ENCODE measurements around the gene TRABD. TPM values are rescaled to one million over a fixed set of nuclear protein-coding genes. Genes with fewer than 3 reads are reported as not detected.

The TRABD gene
- polyA plus RNA-seq, 4 donors = 43.3 to 84.6 (median 66.9) TPM

- Histone ChIP-seq H3K4me3 (ENCODE audit: low read depth in 1 of 3, low read length in 3 of 3) (no peak overlapping the region), H3K36me3 (ENCODE audit: control insufficient read depth in 3 of 3, insufficient read depth in 2 of 3, low read depth in 1 of 3, low read length in 3 of 3) (peaks cover 0 to 46% (median 0%) of the 10 kb centered on the region in 3 donors), H3K27me3 (ENCODE audit: control insufficient read depth in 3 of 3, insufficient read depth in 3 of 3, low read length in 3 of 3) (no peaks in the 10 kb centered on the region), H3K9me3 (ENCODE audit: control insufficient read depth in 2 of 2, insufficient read depth in 1 of 2, low read depth in 1 of 2, low read length in 1 of 2) (no peaks in the 10 kb centered on the region), H3K4me1 (ENCODE audit: control insufficient read depth in 3 of 3, insufficient read depth in 2 of 3, low read depth in 1 of 3, low read length in 2 of 3) (peaks cover 12 to 29% (median 12%) of the 10 kb centered on the region in 3 donors), H3K27ac (ENCODE audit: low read depth in 1 of 3, low read length in 2 of 3) (no peak overlapping the region)
- DNase-seq = no peak
- no peak for FAIRE-seq
- WGBS, 3 donors = 76 to 86% (median 80%) methylated on average over 26 to 29 of the region's 29 CpGs
These were observed 62.7 kb downstream of the TRABD start for GRCh38 chr22:50248196-50249081.

Other genes with a start within 250 kb of the TRABD start
- gene PIM3, start 225.1 kb upstream of the TRABD start, polyA plus RNA-seq = 10 to 100 TPM; 35.7 to 72.2 (median 45.9) TPM
- gene IL17REL, start 173.1 kb upstream of the TRABD start, polyA plus RNA-seq = under 1 TPM in 3 of 4 donors, not detected in 1; 0.27 to 0.65 (median 0.49) TPM
- gene TTLL8, start 127.6 kb upstream of the TRABD start, polyA plus RNA-seq = not detected
- gene MLC1, start 100.5 kb upstream of the TRABD start, polyA plus RNA-seq = under 1 TPM in 2 of 4 donors, not detected in 2; 0.03 to 0.32 TPM
- 1 to 10 TPM in 1 of 4 donors, under 1 TPM in 1, not detected in 2; 0.19 to 2.1 TPM for gene MOV10L1, start 95.9 kb upstream of the TRABD start, polyA plus RNA-seq
- under 1 TPM in 2 of 4 donors, not detected in 2; 0.12 to 0.36 TPM for gene PANX2, start 15.2 kb upstream of the TRABD start, polyA plus RNA-seq
- 10 to 100 TPM; 23.6 to 94.6 (median 66.5) TPM for gene SELENOO, start 15.1 kb downstream of the TRABD start, polyA plus RNA-seq
- gene TUBGCP6, start 59.1 kb downstream of the TRABD start, polyA plus RNA-seq = 10 to 100 TPM; 23.0 to 55.5 (median 39.7) TPM
- 10 to 100 TPM; 15.9 to 53.1 (median 27.5) TPM for gene HDAC10, start 65.4 kb downstream of the TRABD start, polyA plus RNA-seq
- 1 to 10 TPM in 3 of 4 donors, under 1 TPM in 1; 0.45 to 7.1 (median 3.6) TPM for gene MAPK12, start 75.8 kb downstream of the TRABD start, polyA plus RNA-seq
- 1 to 10 TPM in 3 of 4 donors, not detected in 1; 2.2 to 7.9 (median 2.4) TPM for gene MAPK11, start 84.5 kb downstream of the TRABD start, polyA plus RNA-seq
- 100 to 1,000 TPM in 2 of 4 donors, 10 to 100 TPM in 2; 70.3 to 179 (median 95.2) TPM for gene PLXNB2, start 121.7 kb downstream of the TRABD start, polyA plus RNA-seq
- 1 to 10 TPM; 1.9 to 4.5 (median 2.5) TPM for gene DENND6B, start 141.1 kb downstream of the TRABD start, polyA plus RNA-seq
- 10 to 100 TPM; 28.6 to 41.2 (median 38.8) TPM for gene PPP6R2, start 157.4 kb downstream of the TRABD start, polyA plus RNA-seq

Data from small intestine (tissue), 7 donors.